K562 (cell line): ENCODE data around the gene OMA1. TPM values are rescaled to one million over a fixed set of nuclear protein-coding genes. Genes with fewer than 3 reads are reported as not detected.
A peak's percentile ranks its signal among the peaks of the same experiment; 100 is the strongest.

Source experiments
- ATAC-seq: fragments of 200-7000 bp; cut with Tn5 transposase; 3 replicates; pipeline ENCODE4 v1.9.1; 2020; ENCODE audit warnings: moderate library complexity
- BruUV-seq: library from RNA; stranded (reverse); fragments of 400-500 nt; replicated peaks from 2 replicates; lab custom pipeline; 2021; lab: Mats Ljungman, UMichigan
- CTCF ChIA-PET: fragments of 300-600 bp; formaldehyde crosslinking; extraction: SDS; loops from one replicate; lab custom pipeline; 2021; ENCODE audit warnings: low intra/inter-chr PET ratio; lab: Yijun Ruan, JAX
- POLR2A ChIA-PET: fragments of 300-600, 350-650 bp; sonication (Branson Sonifier 250); formaldehyde crosslinking; extraction: SDS; loops from one replicate; lab custom pipeline; 2021; ENCODE audit warnings: antibody characterized with exemption, inconsistent platforms; lab: Yijun Ruan, JAX
- DNase-seq, 4 experiments: peaks; one replicate each; pipeline versions ENCODE4 v3.0.0 to v3.0.0-alpha.2; 2011 to 2018; ENCODE audit warnings: low spot score in 3 of 4, mixed read lengths in 3 of 4; ENCODE audit errors: extremely low read depth in 1 of 4
- FAIRE-seq: peaks from 2 replicates; lab custom pipeline; 2011; peaks lifted over from hg19 to GRCh38; lab: Jason Lieb, UNC
- H2AFZ ChIP-seq: 2 replicates; pipeline ENCODE4 v1.6.0; 2011; ENCODE audit warnings: low read depth, low read length, control low read depth, inconsistent platforms
- H3K27ac ChIP-seq: fragments of 200-600 bp; 3 replicates; pipeline ENCODE4 v1.8.0; 2011; ENCODE audit warnings: low read depth, mild to moderate bottlenecking, control low read depth, inconsistent platforms, low read length, moderate library complexity, mixed read lengths; ENCODE audit errors: extremely low read depth
- H3K27me3 ChIP-seq, 2 experiments: fragments of 300-600 bp in 1 of 2; 2 replicates in 1 of 2; 3 replicates in 1 of 2; pipeline versions ENCODE4 v1.6.0 to v1.8.0; 2011; ENCODE audit warnings: inconsistent platforms in 2 of 2, low read length in 2 of 2, mild to moderate bottlenecking in 1 of 2, mixed read lengths in 1 of 2, moderate library complexity in 1 of 2; ENCODE audit not compliant: control insufficient read depth in 2 of 2, insufficient read depth in 2 of 2
- H3K36me3 ChIP-seq: fragments of 300-600 bp; 3 replicates; pipeline ENCODE4 v1.8.0; 2011; ENCODE audit warnings: mild to moderate bottlenecking, low read length, inconsistent platforms; ENCODE audit not compliant: control insufficient read depth, insufficient read depth
- H3K4me1 ChIP-seq, 2 experiments: fragments of 200-600 bp in 1 of 2; replicated peaks in 1 of 2; 2 replicates in 1 of 2; 3 replicates in 1 of 2; pipeline versions ENCODE4 v1.5.1 to v1.8.0; 2011; ENCODE audit warnings: inconsistent platforms in 2 of 2, low read length in 2 of 2, mild to moderate bottlenecking in 1 of 2, mixed read lengths in 1 of 2, moderate library complexity in 1 of 2; ENCODE audit not compliant: control insufficient read depth in 2 of 2, insufficient read depth in 2 of 2
- H3K4me2 ChIP-seq: 2 replicates; pipeline ENCODE4 v1.6.1; 2011; ENCODE audit warnings: low read length, control low read depth, inconsistent platforms, mixed read lengths; ENCODE audit not compliant: insufficient read depth
- H3K4me3 ChIP-seq: fragments of 200-600 bp; sonication (generic), shearing (Covaris generic); 2 replicates; pipeline ENCODE4 v1.5.1; 2016; ENCODE audit warnings: control low read depth, inconsistent platforms
- H3K79me2 ChIP-seq: fragments of 200-600 bp; 3 replicates; pipeline ENCODE4 v1.8.0; 2011; ENCODE audit warnings: low read length, inconsistent platforms; ENCODE audit not compliant: control insufficient read depth, insufficient read depth
- H3K9ac ChIP-seq, 2 experiments: 2 replicates each; pipeline versions ENCODE4 v1.6.0 to v1.6.1; 2011; ENCODE audit warnings: low read depth in 2 of 2, low read length in 2 of 2, control low read depth in 1 of 2, inconsistent platforms in 1 of 2, mild to moderate bottlenecking in 1 of 2, mixed read lengths in 1 of 2; ENCODE audit not compliant: insufficient read depth in 1 of 2
- H3K9me1 ChIP-seq: one replicate; pipeline ENCODE4 v1.6.0; 2011; ENCODE audit warnings: inconsistent platforms, mild to moderate bottlenecking, low read length, moderate library complexity; ENCODE audit not compliant: control insufficient read depth, insufficient read depth
- H3K9me3 ChIP-seq: replicated peaks from 2 replicates; pipeline ENCODE4 v1.5.1; 2011; ENCODE audit warnings: low read depth, low read length, inconsistent platforms; ENCODE audit not compliant: control insufficient read depth, insufficient read depth
- H4K20me1 ChIP-seq: replicated peaks from 2 replicates; pipeline ENCODE4 v1.6.1; 2011; ENCODE audit warnings: low read length, inconsistent platforms, mixed read lengths; ENCODE audit not compliant: control insufficient read depth, insufficient read depth
- ELF1 ChIP-seq: fragments of 200-800 bp; sonication (Bioruptor generic); IDR thresholded peaks from 2 replicates; pipeline ENCODE4 v1.6.1; 2016; ENCODE audit warnings: missing genetic modification characterization, missing compliant biosample characterization
- MCM7 ChIP-seq, 2 experiments: fragments of 450-650 bp; IDR thresholded peaks; 2 replicates each; pipeline ENCODE4 v1.6.1; 2016 to 2018
- MTA3 ChIP-seq: fragments of 450-650 bp; formaldehyde crosslinking; IDR thresholded peaks from 2 replicates; pipeline ENCODE4 v1.6.1; 2017; ENCODE audit warnings: mild to moderate bottlenecking, borderline replicate concordance
- SP2 ChIP-seq: IDR thresholded peaks from 2 replicates; pipeline ENCODE4 v1.6.1; 2011; ENCODE audit warnings: mild to moderate bottlenecking, low read depth, low read length, moderate library complexity; ENCODE audit not compliant: poor library complexity, severe bottlenecking; ENCODE audit errors: extremely low read depth
- SUPT5H ChIP-seq: fragments of 450-650 bp; IDR thresholded peaks from 2 replicates; pipeline ENCODE4 v1.6.1; 2016
- ZNF76 ChIP-seq: fragments of 250-450 bp; sonication (Bioruptor Pico); IDR thresholded peaks from 2 replicates; pipeline ENCODE4 v1.4.0; 2020; ENCODE audit warnings: mild to moderate bottlenecking, moderate library complexity, borderline replicate concordance
- ZSCAN29 ChIP-seq: fragments of 450-650 bp; IDR thresholded peaks from 2 replicates; pipeline ENCODE4 v1.6.1; 2017
- WGBS: fragments of 100-300 bp; shearing (Covaris generic); methylation state at CpG from one replicate; pipeline ENCODE4 v1.1.6; 2016; ENCODE audit warnings: low coverage, mixed read lengths; ENCODE audit not compliant: insufficient coverage; ENCODE audit errors: missing lambda C conversion rate; 5-methylcytosine and 5-hydroxymethylcytosine counted together
- in situ Hi-C: fragments of 300-500 bp; cut with MboI; formaldehyde crosslinking; loops from 4 replicates; pipeline ENCODE4 v1.15.0; 2018; ENCODE audit warnings: inconsistent platforms, mixed read lengths
- intact Hi-C: fragments of 100-400 bp; cut with micrococcal nuclease; formaldehyde crosslinking; loops from 2 replicates; pipeline ENCODE4 v1.14.2; 2022
- polyA plus RNA-seq, 8 experiments: library from polyadenylated mRNA; depleted of rRNA in 4 of 8; stranded (reverse) in 5 of 8; unstranded in 3 of 8; fragments of >200 nt; fragmentation: Nextera tagmentation in 2 of 8; fragmentation: Illumina TruSeq in 1 of 8; extraction: Ambion mirVana in 2 of 8; extraction: Trizol in 1 of 8; gene quantifications; 2 replicates each; pipeline versions ENCODE4 v1.2.1 to v1.2.3, GENCODE V29; 2011 to 2014; ENCODE audit warnings: inconsistent platforms in 1 of 8, missing spikeins in 1 of 8
- total RNA-seq, 7 experiments: library from RNA; depleted of rRNA in 6 of 7; stranded (reverse); fragments of >200 nt in 6 of 7; fragmentation: Illumina TruSeq in 2 of 7; extraction: Trizol in 2 of 7; gene quantifications; 2 replicates each; pipeline versions ENCODE4 v1.2.1 to v1.2.3, GENCODE V29; 2011 to 2021; ENCODE audit warnings: low replicate concordance in 1 of 7
- TF ChIP-seq, protein P1 (sequence below), 2 experiments: IDR thresholded peaks; 2 replicates each; pipeline ENCODE4 v1.6.1; 2011; ENCODE audit warnings: borderline replicate concordance in 1 of 2, control low read depth in 1 of 2, low read depth in 1 of 2, low read length in 1 of 2, mild to moderate bottlenecking in 1 of 2, mixed read lengths in 1 of 2, moderate library complexity in 1 of 2; ENCODE audit not compliant: insufficient read depth in 1 of 2, insufficient read length in 1 of 2, poor library complexity in 1 of 2, severe bottlenecking in 1 of 2; ENCODE audit errors: extremely low read depth in 1 of 2
- TF ChIP-seq, protein P2 (sequence below): sonication (generic); formaldehyde crosslinking; IDR thresholded peaks from 2 replicates; pipeline ENCODE4 v1.8.0; 2022; ENCODE audit warnings: mild to moderate bottlenecking, missing genetic modification reagents
- TF ChIP-seq, protein P3 (sequence below): fragments of 450-650 bp; IDR thresholded peaks from 2 replicates; pipeline ENCODE4 v1.6.1; 2016
- TF ChIP-seq, protein P4 (sequence below): sonication (generic); formaldehyde crosslinking; IDR thresholded peaks from 2 replicates; pipeline ENCODE4 v1.8.0; 2022; ENCODE audit warnings: missing genetic modification reagents, mild to moderate bottlenecking, borderline replicate concordance

OMA1 gene
- total and polyA plus RNA-seq, 9 of the 15 experiments (the other 6 are each of a cell fraction or from before 2014, with no cell fraction given) = 16.6 to 51.5 (median 33.5) TPM

DNA sequence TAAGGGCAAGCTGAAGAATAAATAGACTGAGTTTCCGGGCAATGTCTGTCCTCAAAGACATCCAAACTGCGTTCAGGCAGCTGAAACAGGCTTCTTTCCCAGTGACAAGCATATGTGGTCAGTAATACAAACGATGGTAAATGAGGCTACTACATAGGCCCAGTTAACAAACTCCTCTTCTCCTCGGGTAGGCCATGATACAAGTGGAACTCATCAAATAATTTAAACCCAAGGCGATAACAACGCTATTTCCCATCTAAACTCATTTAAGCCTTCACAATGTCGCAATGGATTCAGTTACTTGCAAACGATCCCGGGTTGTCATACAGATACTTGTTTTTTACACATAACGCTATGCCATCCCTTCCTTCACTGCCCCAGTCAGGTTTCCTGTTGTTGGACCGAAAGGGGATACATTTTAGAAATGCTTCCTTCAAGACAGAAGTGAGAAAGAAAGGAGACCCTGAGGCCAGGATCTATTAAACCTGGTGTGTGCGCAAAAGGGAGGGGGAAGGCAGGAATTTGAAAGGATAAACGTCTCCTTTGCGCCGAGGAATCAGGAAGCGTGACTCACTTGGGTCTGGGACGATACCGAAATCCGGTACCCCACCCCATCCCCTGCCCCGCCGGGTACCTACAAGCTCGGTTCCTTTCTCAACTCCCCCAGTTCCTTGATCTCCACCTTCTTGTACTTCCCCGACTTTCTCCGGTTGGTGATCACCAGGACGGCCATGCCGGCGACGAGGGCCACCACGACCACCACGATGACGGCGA, 29.2 kb upstream of the OMA1 start:
- no peak for FAIRE-seq

More for the DNA sequence above, 29.2 kb upstream of the OMA1 start:
- H3K4me1 ChIP-seq = peaks cover 0 to 11% of the 10 kb centered on the region in 2 experiments; a peak in 1 of 5 replicates
- WGBS = 42% methylated on average over 25 of the region's 32 CpGs
- H3K9ac ChIP-seq = no peak overlapping the region
- intact Hi-C loops = no loop called here
- TF ChIP-seq, protein P1, sequence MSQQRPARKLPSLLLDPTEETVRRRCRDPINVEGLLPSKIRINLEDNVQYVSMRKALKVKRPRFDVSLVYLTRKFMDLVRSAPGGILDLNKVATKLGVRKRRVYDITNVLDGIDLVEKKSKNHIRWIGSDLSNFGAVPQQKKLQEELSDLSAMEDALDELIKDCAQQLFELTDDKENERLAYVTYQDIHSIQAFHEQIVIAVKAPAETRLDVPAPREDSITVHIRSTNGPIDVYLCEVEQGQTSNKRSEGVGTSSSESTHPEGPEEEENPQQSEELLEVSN (IDR thresholded peaks at IDR 0.05; ENCODE audit: borderline replicate concordance in 1 of 2, extremely low read depth in 1 of 2, insufficient read depth in 1 of 2, insufficient read length in 1 of 2, low read depth in 1 of 2, low read length in 1 of 2, poor library complexity in 1 of 2, severe bottlenecking in 1 of 2) = no peak
- TF ChIP-seq, protein P2, sequence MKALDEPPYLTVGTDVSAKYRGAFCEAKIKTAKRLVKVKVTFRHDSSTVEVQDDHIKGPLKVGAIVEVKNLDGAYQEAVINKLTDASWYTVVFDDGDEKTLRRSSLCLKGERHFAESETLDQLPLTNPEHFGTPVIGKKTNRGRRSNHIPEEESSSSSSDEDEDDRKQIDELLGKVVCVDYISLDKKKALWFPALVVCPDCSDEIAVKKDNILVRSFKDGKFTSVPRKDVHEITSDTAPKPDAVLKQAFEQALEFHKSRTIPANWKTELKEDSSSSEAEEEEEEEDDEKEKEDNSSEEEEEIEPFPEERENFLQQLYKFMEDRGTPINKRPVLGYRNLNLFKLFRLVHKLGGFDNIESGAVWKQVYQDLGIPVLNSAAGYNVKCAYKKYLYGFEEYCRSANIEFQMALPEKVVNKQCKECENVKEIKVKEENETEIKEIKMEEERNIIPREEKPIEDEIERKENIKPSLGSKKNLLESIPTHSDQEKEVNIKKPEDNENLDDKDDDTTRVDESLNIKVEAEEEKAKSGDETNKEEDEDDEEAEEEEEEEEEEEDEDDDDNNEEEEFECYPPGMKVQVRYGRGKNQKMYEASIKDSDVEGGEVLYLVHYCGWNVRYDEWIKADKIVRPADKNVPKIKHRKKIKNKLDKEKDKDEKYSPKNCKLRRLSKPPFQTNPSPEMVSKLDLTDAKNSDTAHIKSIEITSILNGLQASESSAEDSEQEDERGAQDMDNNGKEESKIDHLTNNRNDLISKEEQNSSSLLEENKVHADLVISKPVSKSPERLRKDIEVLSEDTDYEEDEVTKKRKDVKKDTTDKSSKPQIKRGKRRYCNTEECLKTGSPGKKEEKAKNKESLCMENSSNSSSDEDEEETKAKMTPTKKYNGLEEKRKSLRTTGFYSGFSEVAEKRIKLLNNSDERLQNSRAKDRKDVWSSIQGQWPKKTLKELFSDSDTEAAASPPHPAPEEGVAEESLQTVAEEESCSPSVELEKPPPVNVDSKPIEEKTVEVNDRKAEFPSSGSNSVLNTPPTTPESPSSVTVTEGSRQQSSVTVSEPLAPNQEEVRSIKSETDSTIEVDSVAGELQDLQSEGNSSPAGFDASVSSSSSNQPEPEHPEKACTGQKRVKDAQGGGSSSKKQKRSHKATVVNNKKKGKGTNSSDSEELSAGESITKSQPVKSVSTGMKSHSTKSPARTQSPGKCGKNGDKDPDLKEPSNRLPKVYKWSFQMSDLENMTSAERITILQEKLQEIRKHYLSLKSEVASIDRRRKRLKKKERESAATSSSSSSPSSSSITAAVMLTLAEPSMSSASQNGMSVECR (CRISPR knock-in tag) = no peak
- TF ChIP-seq, protein P3, sequence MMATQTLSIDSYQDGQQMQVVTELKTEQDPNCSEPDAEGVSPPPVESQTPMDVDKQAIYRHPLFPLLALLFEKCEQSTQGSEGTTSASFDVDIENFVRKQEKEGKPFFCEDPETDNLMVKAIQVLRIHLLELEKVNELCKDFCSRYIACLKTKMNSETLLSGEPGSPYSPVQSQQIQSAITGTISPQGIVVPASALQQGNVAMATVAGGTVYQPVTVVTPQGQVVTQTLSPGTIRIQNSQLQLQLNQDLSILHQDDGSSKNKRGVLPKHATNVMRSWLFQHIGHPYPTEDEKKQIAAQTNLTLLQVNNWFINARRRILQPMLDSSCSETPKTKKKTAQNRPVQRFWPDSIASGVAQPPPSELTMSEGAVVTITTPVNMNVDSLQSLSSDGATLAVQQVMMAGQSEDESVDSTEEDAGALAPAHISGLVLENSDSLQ = no peak
- TF ChIP-seq ELF1 (no peak), ZSCAN29 (no peak), SP2 (no peak), MCM7 (IDR thresholded peaks at IDR 0.05) (no peak), SUPT5H (no peak), ZNF76 (no peak), MTA3 (no peak)
- TF ChIP-seq, protein P4, sequence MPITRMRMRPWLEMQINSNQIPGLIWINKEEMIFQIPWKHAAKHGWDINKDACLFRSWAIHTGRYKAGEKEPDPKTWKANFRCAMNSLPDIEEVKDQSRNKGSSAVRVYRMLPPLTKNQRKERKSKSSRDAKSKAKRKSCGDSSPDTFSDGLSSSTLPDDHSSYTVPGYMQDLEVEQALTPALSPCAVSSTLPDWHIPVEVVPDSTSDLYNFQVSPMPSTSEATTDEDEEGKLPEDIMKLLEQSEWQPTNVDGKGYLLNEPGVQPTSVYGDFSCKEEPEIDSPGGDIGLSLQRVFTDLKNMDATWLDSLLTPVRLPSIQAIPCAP (CRISPR knock-in tag) = no peak
- no peaks in the 10 kb centered on the region for H4K20me1 ChIP-seq
- H3K9me1 ChIP-seq = no peaks in the 10 kb centered on the region
- DNase-seq (no peak), ATAC-seq (no peak)
- H3K4me2 ChIP-seq = no peak overlapping the region
- BruUV-seq = no TSS peak
- H3K79me2 ChIP-seq = no peaks in the 10 kb centered on the region
- POLR2A ChIA-PET = interaction anchor here (0.6 to 0.7 kb wide), 3 partner anchors 27 to 1391 kb away, joined by 3 read pairs; no protein-coding TSS in a partner anchor
- H3K27ac ChIP-seq = no peak overlapping the region
- H3K4me3 ChIP-seq = no peak overlapping the region
- no peaks in the 10 kb centered on the region for H3K36me3 ChIP-seq
- in situ Hi-C loops = no loop called here
- H3K27me3 ChIP-seq = peaks cover 2 to 8% of the 10 kb centered on the region in 2 experiments; a peak in 1 of 5 replicates
- no peaks in the 10 kb centered on the region for H3K9me3 ChIP-seq
- H2AFZ ChIP-seq = 0 out of 2 replicates have a peak overlapping the region, but pooled peaks have one; percentile 50
- CTCF ChIA-PET = no interaction called here
